Measurements from ENCODE around the gene EMP2.
A peak's percentile ranks its signal among the peaks of the same experiment; 100 is the strongest.

Gene EMP2

GRCh38 chr16:10618710-10619209, 38.4 kb upstream of the EMP2 start:
- no peaks in the 10 kb centered on the region for H3K27me3 ChIP-seq (ENCODE audit: insufficient read depth, low read length)
- H2AFZ ChIP-seq (ENCODE audit: low read length, unreplicated experiment), result no peak overlapping the region
- H3K79me2 ChIP-seq (ENCODE audit: control insufficient read depth, insufficient read depth, low read length, unreplicated experiment), result no peaks in the 10 kb centered on the region
- H3K4me1 ChIP-seq (ENCODE audit: control insufficient read depth, insufficient read depth, low read length, unreplicated experiment), result peaks cover 6% of the 10 kb centered on the region
- H3K27ac ChIP-seq (ENCODE audit: low read depth, low read length), result no peak overlapping the region
- H3K36me3 ChIP-seq (ENCODE audit: insufficient read depth, low read length), result no peaks in the 10 kb centered on the region
- no peak overlapping the region for H3K4me3 ChIP-seq (ENCODE audit: low read depth, low read length)

- H3K4me1 ChIP-seq (ENCODE audit: control insufficient read depth, insufficient read depth, low read length, unreplicated experiment), result peaks cover 6% of the 10 kb centered on the region
- no peaks in the 10 kb centered on the region for H3K36me3 ChIP-seq (ENCODE audit: insufficient read depth, low read length)
- H2AFZ ChIP-seq (ENCODE audit: low read length, unreplicated experiment), result no peak overlapping the region
- H3K27me3 ChIP-seq (ENCODE audit: insufficient read depth, low read length), result no peaks in the 10 kb centered on the region
- no peaks in the 10 kb centered on the region for H3K79me2 ChIP-seq (ENCODE audit: control insufficient read depth, insufficient read depth, low read length, unreplicated experiment)
- no peak overlapping the region for H3K4me3 ChIP-seq (ENCODE audit: low read depth, low read length)
- H3K27ac ChIP-seq (ENCODE audit: low read depth, low read length), result no peak overlapping the region
Measured at GRCh38 chr16:10617662-10618420, 37.4 kb upstream of the EMP2 start.

- Histone ChIP-seq H3K4me1 (ENCODE audit: control insufficient read depth, insufficient read depth, low read length, unreplicated experiment) (peaks cover 6% of the 10 kb centered on the region), H3K79me2 (ENCODE audit: control insufficient read depth, insufficient read depth, low read length, unreplicated experiment) (no peaks in the 10 kb centered on the region), H3K27me3 (ENCODE audit: insufficient read depth, low read length) (no peaks in the 10 kb centered on the region), H3K4me3 (ENCODE audit: low read depth, low read length) (no peak overlapping the region), H2AFZ (ENCODE audit: low read length, unreplicated experiment) (no peak overlapping the region), H3K36me3 (ENCODE audit: insufficient read depth, low read length) (no peaks in the 10 kb centered on the region), H3K27ac (ENCODE audit: low read depth, low read length) (no peak overlapping the region)
Measured at GRCh38 chr16:10616756-10617640, 36.6 kb upstream of the EMP2 start.

- no peaks in the 10 kb centered on the region for H3K27me3 ChIP-seq (ENCODE audit: insufficient read depth, low read length)
- no peaks in the 10 kb centered on the region for H3K79me2 ChIP-seq (ENCODE audit: control insufficient read depth, insufficient read depth, low read length, unreplicated experiment)
- H3K4me1 ChIP-seq (ENCODE audit: control insufficient read depth, insufficient read depth, low read length, unreplicated experiment), result peaks cover 6% of the 10 kb centered on the region
- H3K27ac ChIP-seq (ENCODE audit: low read depth, low read length), result no peak overlapping the region
- H3K36me3 ChIP-seq (ENCODE audit: insufficient read depth, low read length), result no peaks in the 10 kb centered on the region
- H3K4me3 ChIP-seq (ENCODE audit: low read depth, low read length), result no peak overlapping the region
- no peak overlapping the region for H2AFZ ChIP-seq (ENCODE audit: low read length, unreplicated experiment)
Measured at GRCh38 chr16:10616419-10616755, 36.0 kb upstream of the EMP2 start.

GRCh38 chr16:10614685-10615084, 34.3 kb upstream of the EMP2 start:
- Histone ChIP-seq H3K27ac (ENCODE audit: low read depth, low read length) (no peak overlapping the region), H3K4me3 (ENCODE audit: low read depth, low read length) (no peak overlapping the region), H3K36me3 (ENCODE audit: insufficient read depth, low read length) (no peaks in the 10 kb centered on the region), H3K4me1 (ENCODE audit: control insufficient read depth, insufficient read depth, low read length, unreplicated experiment) (peaks cover 6% of the 10 kb centered on the region), H2AFZ (ENCODE audit: low read length, unreplicated experiment) (no peak overlapping the region), H3K79me2 (ENCODE audit: control insufficient read depth, insufficient read depth, low read length, unreplicated experiment) (no peaks in the 10 kb centered on the region), H3K27me3 (ENCODE audit: insufficient read depth, low read length) (no peaks in the 10 kb centered on the region)

GRCh38 chr16:10613785-10614485, 33.5 kb upstream of the EMP2 start:
- Histone ChIP-seq H3K79me2 (ENCODE audit: control insufficient read depth, insufficient read depth, low read length, unreplicated experiment) (no peaks in the 10 kb centered on the region), H3K4me3 (ENCODE audit: low read depth, low read length) (no peak overlapping the region), H3K36me3 (ENCODE audit: insufficient read depth, low read length) (no peaks in the 10 kb centered on the region), H3K27me3 (ENCODE audit: insufficient read depth, low read length) (no peaks in the 10 kb centered on the region), H3K27ac (ENCODE audit: low read depth, low read length) (no peak overlapping the region), H3K4me1 (ENCODE audit: control insufficient read depth, insufficient read depth, low read length, unreplicated experiment) (peaks cover 12% of the 10 kb centered on the region), H2AFZ (ENCODE audit: low read length, unreplicated experiment) (no peak overlapping the region)

GRCh38 chr16:10612649-10613179, 32.3 kb upstream of the EMP2 start:
- Histone ChIP-seq H3K4me1 (ENCODE audit: control insufficient read depth, insufficient read depth, low read length, unreplicated experiment) (peaks cover 14% of the 10 kb centered on the region), H3K4me3 (ENCODE audit: low read depth, low read length) (no peak overlapping the region), H3K79me2 (ENCODE audit: control insufficient read depth, insufficient read depth, low read length, unreplicated experiment) (no peaks in the 10 kb centered on the region), H3K27me3 (ENCODE audit: insufficient read depth, low read length) (no peaks in the 10 kb centered on the region), H3K27ac (ENCODE audit: low read depth, low read length) (no peak overlapping the region), H2AFZ (ENCODE audit: low read length, unreplicated experiment) (no peak overlapping the region), H3K36me3 (ENCODE audit: insufficient read depth, low read length) (no peaks in the 10 kb centered on the region)

- Histone ChIP-seq H3K36me3 (ENCODE audit: insufficient read depth, low read length) (no peaks in the 10 kb centered on the region), H3K27me3 (ENCODE audit: insufficient read depth, low read length) (no peaks in the 10 kb centered on the region), H3K4me1 (ENCODE audit: control insufficient read depth, insufficient read depth, low read length, unreplicated experiment) (peaks cover 11% of the 10 kb centered on the region), H3K79me2 (ENCODE audit: control insufficient read depth, insufficient read depth, low read length, unreplicated experiment) (no peaks in the 10 kb centered on the region), H3K4me3 (ENCODE audit: low read depth, low read length) (no peak overlapping the region), H3K27ac (ENCODE audit: low read depth, low read length) (no peak overlapping the region), H2AFZ (ENCODE audit: low read length, unreplicated experiment) (no peak overlapping the region)
Measured at GRCh38 chr16:10611825-10612342, 31.5 kb upstream of the EMP2 start.

- H2AFZ ChIP-seq (ENCODE audit: low read length, unreplicated experiment), result no peak overlapping the region
- no peak overlapping the region for H3K27ac ChIP-seq (ENCODE audit: low read depth, low read length)
- H3K36me3 ChIP-seq (ENCODE audit: insufficient read depth, low read length), result no peaks in the 10 kb centered on the region
- H3K79me2 ChIP-seq (ENCODE audit: control insufficient read depth, insufficient read depth, low read length, unreplicated experiment), result no peaks in the 10 kb centered on the region
- no peak overlapping the region for H3K4me3 ChIP-seq (ENCODE audit: low read depth, low read length)
- H3K27me3 ChIP-seq (ENCODE audit: insufficient read depth, low read length), result no peaks in the 10 kb centered on the region
- peaks cover 9% of the 10 kb centered on the region for H3K4me1 ChIP-seq (ENCODE audit: control insufficient read depth, insufficient read depth, low read length, unreplicated experiment)
Measured at GRCh38 chr16:10610499-10611184, 30.2 kb upstream of the EMP2 start.

- no peaks in the 10 kb centered on the region for H3K27me3 ChIP-seq (ENCODE audit: insufficient read depth, low read length)
- no peaks in the 10 kb centered on the region for H3K36me3 ChIP-seq (ENCODE audit: insufficient read depth, low read length)
- no peak overlapping the region for H3K4me3 ChIP-seq (ENCODE audit: low read depth, low read length)
- H3K4me1 ChIP-seq (ENCODE audit: control insufficient read depth, insufficient read depth, low read length, unreplicated experiment), result peaks cover 9% of the 10 kb centered on the region
- H3K27ac ChIP-seq (ENCODE audit: low read depth, low read length), result no peak overlapping the region
- H3K79me2 ChIP-seq (ENCODE audit: control insufficient read depth, insufficient read depth, low read length, unreplicated experiment), result no peaks in the 10 kb centered on the region
- peak overlapping the region; percentile 42 for H2AFZ ChIP-seq (ENCODE audit: low read length, unreplicated experiment)
Measured at GRCh38 chr16:10609402-10609774, 29.0 kb upstream of the EMP2 start.
